ENCODE data around the gene PARD3B.
"Not testable (repeated sequence)": the region's sequence is repeated elsewhere in the genome, so short reads cannot be mapped to it uniquely, and the experiment has no call there.

Gene PARD3B

DNA sequence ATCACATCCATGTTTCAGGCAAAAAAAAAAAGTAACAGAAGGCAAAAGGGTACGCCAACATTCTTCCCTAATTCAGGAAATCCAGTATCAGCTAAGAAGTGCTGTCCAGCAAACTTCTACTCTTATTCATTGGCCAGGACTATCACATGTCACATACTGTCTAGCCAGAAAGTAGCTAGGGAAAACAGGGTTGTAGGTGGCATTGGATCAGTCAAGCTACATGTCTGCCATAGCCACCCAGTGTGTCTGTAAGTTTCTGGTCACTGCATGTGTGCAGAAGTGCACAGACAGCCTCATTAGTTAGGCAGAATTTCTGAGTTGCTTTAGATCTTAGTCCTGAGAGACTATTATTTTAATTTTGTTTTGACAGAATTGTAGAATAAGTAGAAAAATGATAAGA, 671.7 kb downstream of the PARD3B start:
- FAIRE-seq: no peak
- no peak for DNase-seq (ENCODE audit: insufficient read length, low spot score)
- no peak for TF ChIP-seq POLR2A (IDR thresholded peaks at IDR 0.05; ENCODE audit: low read depth, low read length)
- TF ChIP-seq TAF1 (IDR thresholded peaks at IDR 0.05; ENCODE audit: low read depth, low read length): no peak
- no peak for TF ChIP-seq SPI1 (IDR thresholded peaks at IDR 0.05; ENCODE audit: low read depth, low read length)
- no peak for TF ChIP-seq PAX5 (IDR thresholded peaks at IDR 0.05; ENCODE audit: insufficient read depth, low read length, severe bottlenecking)
- TF ChIP-seq POLR2AphosphoS5 (IDR thresholded peaks at IDR 0.05; ENCODE audit: low read depth, low read length): no peak
- TF ChIP-seq POU2F2 (IDR thresholded peaks at IDR 0.05; ENCODE audit: low read depth, low read length): no peak

DNA sequence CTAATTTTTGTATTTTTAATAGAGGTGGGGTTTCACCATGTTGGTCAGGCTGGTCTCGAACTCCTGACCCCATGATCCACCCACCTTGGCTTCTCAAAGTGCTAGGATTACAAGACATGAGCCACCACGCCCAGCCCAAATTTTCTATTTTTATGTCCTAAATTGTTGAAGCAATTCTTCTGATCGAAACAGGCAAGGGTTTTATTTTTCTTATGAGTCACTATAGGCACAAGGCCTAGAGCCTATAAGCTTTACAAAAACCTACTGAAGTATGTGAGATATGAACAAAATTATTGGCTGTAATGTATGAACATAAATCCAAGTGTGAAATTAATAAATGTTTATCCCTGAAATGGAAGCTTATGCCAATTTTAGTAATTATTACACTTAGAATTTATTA, 672.8 kb downstream of the PARD3B start:
- FAIRE-seq (no peak), DNase-seq (ENCODE audit: insufficient read length, low spot score) (no peak)
- no peak for TF ChIP-seq TAF1 (IDR thresholded peaks at IDR 0.05; ENCODE audit: low read depth, low read length)
- TF ChIP-seq PAX5 (IDR thresholded peaks at IDR 0.05; ENCODE audit: insufficient read depth, low read length, severe bottlenecking): no peak
- no peak for TF ChIP-seq POLR2AphosphoS5 (IDR thresholded peaks at IDR 0.05; ENCODE audit: low read depth, low read length)
- TF ChIP-seq POU2F2 (IDR thresholded peaks at IDR 0.05; ENCODE audit: low read depth, low read length): no peak
- no peak for TF ChIP-seq SPI1 (IDR thresholded peaks at IDR 0.05; ENCODE audit: low read depth, low read length)
- TF ChIP-seq POLR2A (IDR thresholded peaks at IDR 0.05; ENCODE audit: low read depth, low read length): no peak

DNA sequence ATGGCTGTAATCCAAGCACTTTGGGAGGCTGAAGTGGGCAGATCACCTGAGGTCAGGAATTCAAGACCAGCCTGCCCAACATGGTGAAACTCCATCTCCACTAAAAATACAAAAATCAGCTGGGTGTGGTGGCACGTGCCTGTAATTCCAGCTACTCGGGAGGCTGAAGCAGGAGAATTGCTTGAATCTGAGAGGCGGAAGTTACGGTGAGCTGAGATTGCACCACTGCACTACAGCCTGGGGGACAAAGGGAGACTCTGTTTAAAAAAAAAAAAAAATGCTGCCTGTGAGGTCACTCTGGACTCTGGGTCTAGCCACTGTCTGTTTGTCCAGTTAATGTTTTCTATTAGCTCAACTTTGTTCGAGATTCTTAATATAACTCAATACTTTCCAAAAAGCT, 673.5 kb downstream of the PARD3B start:
- not testable (repeated sequence) for FAIRE-seq; DNase-seq (ENCODE audit: insufficient read length, low spot score)

DNA sequence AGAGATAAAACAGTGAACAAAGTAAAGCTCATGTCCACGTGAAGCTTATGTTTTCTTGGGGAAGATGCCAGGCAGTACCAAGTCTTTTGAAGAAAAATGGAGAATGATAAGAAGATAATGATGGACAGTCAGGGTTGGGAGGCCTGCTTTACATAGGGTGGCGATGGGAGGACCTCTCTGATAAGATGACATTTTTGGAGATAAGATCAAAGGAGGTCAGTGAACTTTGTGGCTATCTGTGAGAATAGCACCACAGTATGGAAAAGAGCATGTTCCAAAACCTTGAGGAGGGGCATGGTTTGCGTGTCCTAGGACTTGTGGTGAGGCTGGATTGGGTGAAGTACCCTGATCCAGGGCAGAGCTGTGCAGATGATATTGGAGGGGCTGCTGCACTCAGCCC, 675.3 kb downstream of the PARD3B start:
- DNase-seq (ENCODE audit: insufficient read length, low spot score) (no peak), FAIRE-seq (no peak)
- no peak for TF ChIP-seq PAX5 (IDR thresholded peaks at IDR 0.05; ENCODE audit: insufficient read depth, low read length, severe bottlenecking)
- no peak for TF ChIP-seq POU2F2 (IDR thresholded peaks at IDR 0.05; ENCODE audit: low read depth, low read length)
- TF ChIP-seq POLR2A (IDR thresholded peaks at IDR 0.05; ENCODE audit: low read depth, low read length): no peak
- no peak for TF ChIP-seq POLR2AphosphoS5 (IDR thresholded peaks at IDR 0.05; ENCODE audit: low read depth, low read length)
- no peak for TF ChIP-seq TAF1 (IDR thresholded peaks at IDR 0.05; ENCODE audit: low read depth, low read length)
- TF ChIP-seq SPI1 (IDR thresholded peaks at IDR 0.05; ENCODE audit: low read depth, low read length): no peak

DNA sequence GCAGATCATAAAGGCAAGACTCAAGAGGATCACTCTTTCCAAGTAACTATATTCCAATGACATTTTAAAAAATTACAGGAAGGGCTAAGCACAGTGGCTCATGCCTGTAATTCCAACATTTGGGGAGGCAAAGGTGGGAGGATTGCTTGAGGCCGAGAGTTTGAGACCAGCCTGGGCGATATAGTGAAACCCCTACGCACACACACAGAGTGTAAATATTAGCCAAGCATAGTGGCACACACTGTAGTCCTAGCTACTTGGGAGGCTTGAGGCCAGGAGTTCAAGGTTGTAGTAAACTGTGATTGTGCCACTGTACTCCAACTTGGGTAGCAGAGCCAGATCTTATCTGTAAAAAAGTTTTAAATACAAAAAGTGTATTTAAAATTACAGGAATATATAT, 686.8 kb downstream of the PARD3B start:
- TF ChIP-seq PAX5 (IDR thresholded peaks at IDR 0.05; ENCODE audit: insufficient read depth, low read length, severe bottlenecking) (no peak), SPI1 (IDR thresholded peaks at IDR 0.05; ENCODE audit: low read depth, low read length) (no peak), POLR2AphosphoS5 (IDR thresholded peaks at IDR 0.05; ENCODE audit: low read depth, low read length) (no peak), POLR2A (IDR thresholded peaks at IDR 0.05; ENCODE audit: low read depth, low read length) (no peak)
- FAIRE-seq: no peak
- DNase-seq (ENCODE audit: insufficient read length, low spot score): no peak

DNA sequence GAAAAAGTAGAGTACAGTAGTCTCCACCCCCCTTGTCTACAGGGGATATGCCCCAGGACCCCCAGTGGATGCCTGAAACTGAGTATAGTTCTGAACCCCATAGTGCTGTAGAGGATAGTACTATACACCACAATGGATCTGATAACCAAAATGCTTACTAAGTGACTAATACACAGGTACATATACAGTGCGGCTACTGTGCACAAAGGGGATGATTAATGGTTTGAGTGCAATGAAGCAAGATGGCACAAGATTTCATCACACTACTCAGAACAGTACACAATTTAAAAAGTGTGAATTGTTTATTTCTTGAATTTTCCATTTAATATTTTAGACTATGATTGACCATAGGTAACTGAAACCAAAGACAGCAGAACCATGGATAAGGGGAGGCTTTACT, 690.2 kb downstream of the PARD3B start:
- FAIRE-seq (no peak), DNase-seq (ENCODE audit: insufficient read length, low spot score) (no peak)
- no peak for TF ChIP-seq SPI1 (IDR thresholded peaks at IDR 0.05; ENCODE audit: low read depth, low read length)
- no peak for TF ChIP-seq TAF1 (IDR thresholded peaks at IDR 0.05; ENCODE audit: low read depth, low read length)
- no peak for TF ChIP-seq POU2F2 (IDR thresholded peaks at IDR 0.05; ENCODE audit: low read depth, low read length)
- no peak for TF ChIP-seq PAX5 (IDR thresholded peaks at IDR 0.05; ENCODE audit: insufficient read depth, low read length, severe bottlenecking)
- no peak for TF ChIP-seq POLR2AphosphoS5 (IDR thresholded peaks at IDR 0.05; ENCODE audit: low read depth, low read length)
- no peak for TF ChIP-seq POLR2A (IDR thresholded peaks at IDR 0.05; ENCODE audit: low read depth, low read length)

DNA sequence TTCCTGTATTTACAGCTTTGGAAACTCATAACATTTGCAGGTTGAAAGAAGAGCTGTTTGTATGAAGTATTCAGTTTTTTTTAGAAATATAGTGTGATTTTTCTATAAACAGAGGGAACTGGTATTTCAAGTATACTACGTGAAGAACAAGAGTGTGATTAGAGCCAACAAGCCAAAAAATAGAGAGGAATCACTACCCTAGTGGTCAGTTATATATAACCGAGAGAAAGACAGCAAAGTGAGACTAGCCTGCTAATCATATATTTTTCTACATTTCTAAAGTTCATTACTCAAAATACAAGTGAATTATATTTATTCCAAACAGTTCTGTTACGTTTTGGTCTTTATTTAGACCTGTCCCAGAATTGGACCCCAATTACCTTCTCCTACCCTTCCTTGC, 692.2 kb downstream of the PARD3B start:
- no peak for FAIRE-seq
- DNase-seq (ENCODE audit: insufficient read length, low spot score): no peak
- TF ChIP-seq POLR2AphosphoS5 (IDR thresholded peaks at IDR 0.05; ENCODE audit: low read depth, low read length): no peak
- TF ChIP-seq POLR2A (IDR thresholded peaks at IDR 0.05; ENCODE audit: low read depth, low read length): no peak
- TF ChIP-seq SPI1 (IDR thresholded peaks at IDR 0.05; ENCODE audit: low read depth, low read length): no peak
- no peak for TF ChIP-seq TAF1 (IDR thresholded peaks at IDR 0.05; ENCODE audit: low read depth, low read length)
- no peak for TF ChIP-seq POU2F2 (IDR thresholded peaks at IDR 0.05; ENCODE audit: low read depth, low read length)
- TF ChIP-seq PAX5 (IDR thresholded peaks at IDR 0.05; ENCODE audit: insufficient read depth, low read length, severe bottlenecking): no peak

DNA sequence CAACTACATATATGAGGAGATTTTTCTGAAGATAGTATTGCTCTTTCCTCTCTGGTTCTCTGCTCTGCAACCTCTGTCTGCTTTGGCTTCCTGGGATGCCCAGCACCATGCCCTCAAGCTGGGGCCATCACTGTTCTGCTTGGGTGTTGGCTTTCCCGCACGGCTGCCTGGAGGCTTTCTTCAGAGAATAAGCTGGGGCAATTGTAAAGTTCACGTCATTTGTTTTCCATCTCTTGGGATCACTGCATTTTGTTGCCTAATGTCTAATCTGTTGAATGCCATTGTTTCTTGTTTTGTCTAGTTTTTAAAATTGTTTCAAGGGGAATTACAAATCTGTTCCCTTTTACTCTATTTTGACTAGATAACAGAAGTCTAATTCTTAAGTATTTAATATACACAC, 699.7 kb downstream of the PARD3B start:
- TF ChIP-seq TAF1 (IDR thresholded peaks at IDR 0.05; ENCODE audit: low read depth, low read length) (no peak), POLR2AphosphoS5 (IDR thresholded peaks at IDR 0.05; ENCODE audit: low read depth, low read length) (no peak), SPI1 (IDR thresholded peaks at IDR 0.05; ENCODE audit: low read depth, low read length) (no peak), POU2F2 (IDR thresholded peaks at IDR 0.05; ENCODE audit: low read depth, low read length) (no peak), PAX5 (IDR thresholded peaks at IDR 0.05; ENCODE audit: insufficient read depth, low read length, severe bottlenecking) (no peak), POLR2A (IDR thresholded peaks at IDR 0.05; ENCODE audit: low read depth, low read length) (no peak)
- no peak for DNase-seq (ENCODE audit: insufficient read length, low spot score)
- FAIRE-seq: no peak

DNA sequence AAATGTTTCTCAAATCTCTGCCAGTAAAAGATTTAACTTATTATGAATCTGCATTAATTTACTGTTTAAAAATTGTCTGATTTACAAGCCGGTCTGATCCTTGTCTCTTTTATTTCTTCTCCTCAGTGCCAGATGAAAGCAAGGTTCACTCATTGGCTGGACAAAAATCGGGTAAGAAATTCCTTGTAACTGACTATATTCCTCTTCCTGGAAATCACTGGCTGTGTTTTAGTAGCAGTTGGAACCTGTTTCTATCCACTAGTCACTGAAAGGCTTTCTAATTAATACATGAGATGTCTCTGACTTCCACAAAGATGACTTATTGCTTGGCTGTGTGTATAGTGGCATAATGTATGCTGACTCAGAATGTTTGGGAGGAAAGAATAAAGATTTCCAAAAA, 700.4 kb downstream of the PARD3B start:
- no peak for TF ChIP-seq SPI1 (IDR thresholded peaks at IDR 0.05; ENCODE audit: low read depth, low read length)
- no peak for TF ChIP-seq POLR2AphosphoS5 (IDR thresholded peaks at IDR 0.05; ENCODE audit: low read depth, low read length)
- TF ChIP-seq TAF1 (IDR thresholded peaks at IDR 0.05; ENCODE audit: low read depth, low read length): no peak
- TF ChIP-seq POU2F2 (IDR thresholded peaks at IDR 0.05; ENCODE audit: low read depth, low read length): no peak
- no peak for TF ChIP-seq POLR2A (IDR thresholded peaks at IDR 0.05; ENCODE audit: low read depth, low read length)
- TF ChIP-seq PAX5 (IDR thresholded peaks at IDR 0.05; ENCODE audit: insufficient read depth, low read length, severe bottlenecking): no peak
- FAIRE-seq (no peak), DNase-seq (ENCODE audit: insufficient read length, low spot score) (no peak)

DNA sequence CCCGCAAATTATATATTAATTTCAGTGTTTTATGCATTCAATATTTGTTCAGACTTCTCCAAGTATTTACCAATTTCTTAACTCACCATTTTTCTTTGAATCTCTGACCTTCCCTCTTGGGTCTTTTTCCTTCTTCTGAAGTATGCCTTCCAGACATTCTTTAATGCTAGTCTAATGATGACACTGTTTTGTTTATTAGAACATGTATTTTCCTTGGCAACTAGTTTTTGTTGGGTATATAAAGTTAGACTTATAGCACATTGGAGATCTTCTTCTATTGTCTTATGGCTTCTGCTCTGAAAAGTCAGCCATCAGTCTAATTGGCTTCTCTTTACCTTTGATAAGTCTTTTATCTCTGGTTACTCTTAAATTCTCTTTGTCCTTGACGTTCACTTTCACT, 713.8 kb downstream of the PARD3B start:
- no peak for FAIRE-seq

More for the DNA sequence above, 713.8 kb downstream of the PARD3B start:
- TF ChIP-seq TAF1 (IDR thresholded peaks at IDR 0.05; ENCODE audit: low read depth, low read length): no peak
- no peak for TF ChIP-seq POLR2AphosphoS5 (IDR thresholded peaks at IDR 0.05; ENCODE audit: low read depth, low read length)
- TF ChIP-seq SPI1 (IDR thresholded peaks at IDR 0.05; ENCODE audit: low read depth, low read length): no peak
- no peak for TF ChIP-seq POLR2A (IDR thresholded peaks at IDR 0.05; ENCODE audit: low read depth, low read length)
- no peak for TF ChIP-seq PAX5 (IDR thresholded peaks at IDR 0.05; ENCODE audit: insufficient read depth, low read length, severe bottlenecking)
- TF ChIP-seq POU2F2 (IDR thresholded peaks at IDR 0.05; ENCODE audit: low read depth, low read length): no peak
- no peak for DNase-seq (ENCODE audit: insufficient read length, low spot score)

Data from GM12891 (cell line).